Thyroid gland (tissue), 4 donors: ENCODE results near the gene SUMO3.

Experiments used
- POLR2A ChIP-seq, 2 donors: fragments of 450-650 bp; IDR thresholded peaks; one replicate each; pipeline ENCODE4 v1.6.1; 2017; ENCODE audit warnings: antibody characterized with exemption in 2 of 2, mild to moderate bottlenecking in 2 of 2, moderate library complexity in 1 of 2
- TF ChIP-seq, protein P1 (sequence below), 6 experiments: fragments of 200-600 bp in 3 of 6; fragments of 450-650 bp in 3 of 6; sonication (generic) in 3 of 6; IDR thresholded peaks; one replicate each; pipeline ENCODE4 v1.5.1; 2016 to 2019; ENCODE audit warnings: antibody characterized with exemption in 6 of 6, mild to moderate bottlenecking in 2 of 6, inconsistent platforms in 1 of 6, moderate library complexity in 1 of 6

DNA sequence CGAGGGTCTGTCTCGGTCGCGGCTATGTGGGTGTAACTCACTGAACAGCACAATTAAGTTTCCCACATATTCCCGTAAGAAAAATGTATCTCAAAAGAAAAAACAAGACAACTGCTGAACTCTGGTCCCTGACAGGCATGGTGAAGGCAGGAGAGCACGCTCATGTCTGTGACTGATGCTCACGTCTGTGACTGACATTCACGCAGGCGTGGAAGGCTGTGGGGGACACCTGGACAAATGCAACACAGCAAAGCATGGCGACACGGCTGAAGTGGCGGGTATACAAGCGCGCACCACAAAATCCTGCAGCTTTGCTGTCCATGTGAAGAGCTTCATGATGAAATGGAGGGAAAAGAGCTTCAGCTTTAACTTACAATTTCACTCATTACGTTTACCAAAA lies 49.6 kb upstream of the SUMO3 start:
- TF ChIP-seq, protein P1, sequence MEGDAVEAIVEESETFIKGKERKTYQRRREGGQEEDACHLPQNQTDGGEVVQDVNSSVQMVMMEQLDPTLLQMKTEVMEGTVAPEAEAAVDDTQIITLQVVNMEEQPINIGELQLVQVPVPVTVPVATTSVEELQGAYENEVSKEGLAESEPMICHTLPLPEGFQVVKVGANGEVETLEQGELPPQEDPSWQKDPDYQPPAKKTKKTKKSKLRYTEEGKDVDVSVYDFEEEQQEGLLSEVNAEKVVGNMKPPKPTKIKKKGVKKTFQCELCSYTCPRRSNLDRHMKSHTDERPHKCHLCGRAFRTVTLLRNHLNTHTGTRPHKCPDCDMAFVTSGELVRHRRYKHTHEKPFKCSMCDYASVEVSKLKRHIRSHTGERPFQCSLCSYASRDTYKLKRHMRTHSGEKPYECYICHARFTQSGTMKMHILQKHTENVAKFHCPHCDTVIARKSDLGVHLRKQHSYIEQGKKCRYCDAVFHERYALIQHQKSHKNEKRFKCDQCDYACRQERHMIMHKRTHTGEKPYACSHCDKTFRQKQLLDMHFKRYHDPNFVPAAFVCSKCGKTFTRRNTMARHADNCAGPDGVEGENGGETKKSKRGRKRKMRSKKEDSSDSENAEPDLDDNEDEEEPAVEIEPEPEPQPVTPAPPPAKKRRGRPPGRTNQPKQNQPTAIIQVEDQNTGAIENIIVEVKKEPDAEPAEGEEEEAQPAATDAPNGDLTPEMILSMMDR (IDR thresholded peaks at IDR 0.05): no peak
- no peak for TF ChIP-seq POLR2A (IDR thresholded peaks at IDR 0.05)
